NCI-H82 treated with DMSO at 0.1 percent for 48 hours (cell line): Measurements from ENCODE around the gene ADAMTS1.
"Not testable (repeated sequence)": the region's sequence is repeated elsewhere in the genome, so short reads cannot be mapped to it uniquely, and the experiment has no call there.

Source experiments
- DNase-seq: peaks from one replicate; lab custom pipeline; 2025; ENCODE audit not compliant: unreplicated experiment; lab: John Stamatoyannopoulos, UW

ADAMTS1 gene

DNA sequence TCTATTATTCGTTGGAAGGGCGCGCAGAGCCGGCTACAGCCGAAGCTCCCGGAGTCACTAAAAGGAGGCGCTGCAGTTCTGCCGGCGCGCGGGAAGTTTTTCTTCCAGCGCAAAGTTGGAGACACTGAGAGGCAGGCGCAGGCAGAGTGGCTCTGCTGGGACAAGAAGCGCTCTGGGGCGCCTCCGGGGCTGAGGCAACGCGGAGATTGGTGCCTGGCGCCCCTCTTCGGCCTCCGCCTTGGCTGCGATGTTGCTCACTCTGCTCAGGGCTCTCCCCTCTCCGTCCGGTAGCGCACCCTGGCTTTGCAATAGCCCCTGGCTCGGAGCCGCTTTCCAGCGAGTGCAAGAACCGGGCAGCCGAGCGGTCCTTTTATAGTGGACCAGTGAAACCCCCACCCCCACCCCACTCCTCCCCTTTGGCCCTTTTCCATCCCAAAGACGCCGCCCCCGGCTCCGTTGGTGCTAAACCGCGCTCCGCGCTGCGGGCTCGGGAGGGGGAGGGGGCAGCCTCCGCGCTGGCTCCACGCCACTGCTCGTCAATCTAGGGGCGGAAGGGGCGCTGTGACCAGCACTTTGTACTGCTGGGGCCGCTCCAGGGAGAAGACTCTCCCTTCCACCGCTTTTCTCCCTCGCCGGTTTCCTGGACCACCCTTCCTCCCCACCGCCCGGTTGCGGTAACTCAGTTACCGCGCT lies at the start of gene ADAMTS1:
ADAMTS1 (minus strand) TSS at position 344 of the 693 bp plus-strand sequence. CDS start 455 bp downstream, outside the sequence.
- no peak for DNase-seq

DNA sequence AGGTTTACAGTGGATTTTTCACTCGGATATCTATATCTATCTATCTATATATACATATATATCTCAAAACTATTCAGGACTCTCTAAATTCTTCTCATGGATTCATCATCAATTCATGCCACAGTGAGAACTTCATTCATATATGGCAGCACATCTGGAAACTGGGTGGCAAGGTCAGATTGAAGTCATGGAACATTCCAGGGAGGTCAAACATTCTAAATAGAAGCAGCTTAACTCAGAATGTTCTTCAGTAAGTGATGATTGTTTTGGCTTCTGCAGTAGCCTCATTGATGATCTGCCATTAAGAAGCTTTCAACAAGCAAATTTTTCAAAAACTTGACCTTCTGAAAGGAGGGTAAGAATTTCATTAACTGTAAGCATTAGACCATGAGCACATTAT lies 46.9 kb upstream of the ADAMTS1 start:
- DNase-seq = no peak

DNA sequence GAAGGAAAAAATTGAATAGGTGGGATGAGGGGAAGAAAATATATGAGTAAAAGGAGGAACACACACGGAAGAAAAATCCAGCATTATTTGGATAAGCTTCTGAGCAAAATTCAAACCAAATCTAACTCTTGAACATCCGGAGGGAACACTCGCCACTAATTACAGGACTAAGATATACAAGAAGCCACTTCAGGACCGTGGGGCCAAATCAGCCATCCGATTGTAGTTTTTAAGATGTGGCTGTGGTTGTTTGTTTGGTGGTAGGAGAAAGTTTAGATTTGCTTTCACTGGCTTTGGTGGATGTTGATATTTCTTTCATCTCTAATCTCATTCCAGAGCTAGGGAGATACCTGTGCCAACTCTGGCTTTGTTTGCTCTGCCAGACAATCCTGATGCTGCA lies 43.7 kb upstream of the ADAMTS1 start:
- no peak for DNase-seq

DNA sequence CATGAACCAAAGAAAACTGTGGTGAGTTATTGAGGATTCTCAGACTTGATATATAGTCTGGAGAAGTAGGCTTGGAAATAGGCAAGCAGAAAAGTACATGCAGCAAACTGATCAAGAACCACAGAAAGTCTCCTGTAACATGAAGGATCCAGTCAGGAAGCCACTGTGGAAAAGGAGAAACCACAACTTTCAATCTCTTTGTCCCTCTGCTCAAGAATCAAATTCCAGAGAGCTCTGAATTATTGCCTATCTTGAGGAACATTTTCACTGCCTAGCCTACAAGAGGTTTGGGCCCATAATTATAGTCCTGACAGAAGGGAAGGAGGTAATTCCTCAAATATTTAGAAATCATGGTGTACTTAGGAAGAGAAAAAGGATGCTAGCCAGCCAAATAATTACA lies 43.0 kb upstream of the ADAMTS1 start:
- no peak for DNase-seq

DNA sequence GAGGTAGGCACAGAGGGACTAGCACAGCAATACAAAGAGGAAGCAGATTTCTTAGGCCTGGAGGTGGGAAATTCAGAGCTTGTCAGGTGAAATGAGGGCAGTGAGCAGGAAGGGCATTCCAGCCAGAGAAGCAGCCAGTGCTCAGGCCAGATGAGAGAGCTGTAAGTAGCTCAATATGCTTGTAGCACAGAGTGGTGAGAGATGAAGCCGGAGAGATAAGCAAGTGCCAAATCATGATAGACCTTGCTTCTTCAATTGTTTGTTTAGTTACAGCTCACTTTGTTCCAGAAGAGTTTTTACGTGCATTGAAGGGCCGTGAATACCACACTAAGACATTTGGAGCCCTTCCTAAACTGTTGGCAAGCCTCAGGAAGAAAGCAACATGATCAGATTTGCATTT lies 42.0 kb upstream of the ADAMTS1 start:
- DNase-seq = no peak

DNA sequence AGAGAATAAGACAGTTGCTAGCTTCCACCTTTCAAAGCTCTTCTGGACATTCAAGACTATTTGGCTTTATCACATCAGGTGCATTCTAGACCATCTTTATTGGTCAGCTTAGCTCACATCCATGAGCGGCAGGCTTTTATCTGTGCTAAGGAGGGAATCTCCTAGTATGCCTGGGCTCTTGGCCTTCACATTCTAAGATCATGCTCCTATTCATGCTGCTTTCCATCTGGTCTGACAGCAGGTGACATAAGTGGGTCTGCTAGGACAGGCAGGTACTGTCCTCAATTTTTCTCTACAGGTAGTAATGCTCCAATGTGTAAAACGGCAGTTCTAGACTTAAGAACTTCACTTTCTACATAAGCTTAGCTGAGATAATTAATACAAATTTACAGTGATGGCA lies 39.2 kb upstream of the ADAMTS1 start:
- DNase-seq = no peak

DNA sequence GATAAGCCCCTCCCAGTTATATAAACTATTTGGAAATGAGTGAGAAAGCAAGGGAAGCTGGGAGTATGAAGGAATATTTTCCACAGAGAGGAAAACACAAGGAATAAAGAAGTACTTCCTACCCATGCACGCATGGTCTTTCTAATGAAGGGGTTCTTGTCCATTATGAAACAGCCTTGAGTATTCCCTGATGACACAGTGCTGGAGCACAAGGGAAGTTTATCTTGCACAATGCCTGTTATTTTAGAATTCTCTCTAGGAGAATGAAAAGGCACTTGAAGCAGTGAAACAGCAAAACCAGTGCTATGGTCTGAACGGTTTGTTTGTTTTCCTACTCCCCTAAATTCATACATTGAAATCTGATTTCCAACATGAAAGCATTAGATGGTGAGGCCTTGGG lies 38.6 kb upstream of the ADAMTS1 start:
- no peak for DNase-seq

DNA sequence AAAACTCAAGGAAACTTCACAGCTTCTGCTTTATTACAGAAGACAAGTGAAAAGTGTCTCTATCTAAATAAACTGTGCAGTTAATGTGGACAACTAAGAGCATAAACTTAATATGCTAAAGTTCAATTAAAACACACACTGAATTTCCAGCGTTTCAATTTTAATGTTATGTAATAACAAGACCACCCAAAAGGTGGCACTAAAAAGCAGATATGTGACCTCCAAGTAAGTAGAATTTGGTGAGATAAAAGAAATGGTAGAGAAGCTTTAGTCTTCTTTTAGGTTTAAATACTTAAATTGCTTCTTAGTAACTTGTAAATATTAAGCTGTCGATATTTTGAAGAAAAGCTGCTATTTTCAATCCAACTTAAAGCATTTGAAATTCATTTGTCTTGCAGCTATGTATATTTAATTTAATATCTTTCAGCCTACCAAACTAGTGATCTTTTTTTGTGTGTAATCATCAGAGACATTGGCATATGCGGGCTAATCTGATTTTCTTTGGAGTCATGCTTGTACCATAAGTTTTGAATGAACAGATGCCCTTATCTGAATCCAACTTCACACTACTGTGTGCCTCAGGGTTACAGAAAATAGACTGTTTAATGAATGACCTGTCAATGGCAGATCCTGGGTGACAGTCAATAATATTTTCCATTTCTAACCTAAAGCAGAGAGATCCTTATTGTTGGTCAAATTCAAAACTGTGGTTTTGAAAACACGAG lies 36.5 kb upstream of the ADAMTS1 start:
- no peak for DNase-seq

DNA sequence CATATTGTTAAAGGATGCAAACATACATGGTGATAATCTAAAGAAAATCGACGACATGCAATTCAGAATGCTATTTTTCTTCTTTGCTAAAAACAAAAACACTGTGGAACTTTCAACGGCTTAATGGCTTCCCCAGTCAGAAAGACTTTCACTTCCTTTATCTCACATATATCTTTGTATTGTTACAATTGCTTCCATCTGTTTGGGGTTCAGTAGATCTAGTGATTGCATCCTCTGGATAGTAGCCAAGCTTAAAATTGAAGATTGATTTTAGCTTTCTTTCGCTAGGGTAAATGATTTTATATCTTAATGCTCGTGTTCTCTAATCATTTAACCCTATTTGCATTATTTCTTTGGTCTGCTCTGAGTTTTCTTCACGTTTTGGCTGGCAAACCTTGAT lies 31.8 kb upstream of the ADAMTS1 start:
- no peak for DNase-seq

DNA sequence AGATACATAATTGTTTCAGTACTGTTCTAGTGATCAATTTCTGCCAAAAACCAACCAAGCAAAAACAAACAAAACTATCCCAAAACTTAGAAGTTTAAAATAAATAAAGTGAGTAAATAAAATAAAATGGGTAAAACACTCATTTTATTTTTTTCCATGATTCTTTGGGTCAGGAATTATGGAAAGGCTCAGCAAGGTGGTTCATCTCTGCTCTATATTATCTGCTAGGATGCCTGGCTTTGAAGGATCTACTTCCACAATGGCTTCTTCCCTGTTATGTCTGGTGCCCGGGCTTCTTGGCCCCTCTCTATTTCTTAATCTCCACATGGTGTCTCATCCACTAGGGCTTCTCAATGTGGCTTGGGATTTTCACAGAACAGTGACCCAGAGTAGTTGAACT lies 29.1 kb upstream of the ADAMTS1 start:
- no peak for DNase-seq

DNA sequence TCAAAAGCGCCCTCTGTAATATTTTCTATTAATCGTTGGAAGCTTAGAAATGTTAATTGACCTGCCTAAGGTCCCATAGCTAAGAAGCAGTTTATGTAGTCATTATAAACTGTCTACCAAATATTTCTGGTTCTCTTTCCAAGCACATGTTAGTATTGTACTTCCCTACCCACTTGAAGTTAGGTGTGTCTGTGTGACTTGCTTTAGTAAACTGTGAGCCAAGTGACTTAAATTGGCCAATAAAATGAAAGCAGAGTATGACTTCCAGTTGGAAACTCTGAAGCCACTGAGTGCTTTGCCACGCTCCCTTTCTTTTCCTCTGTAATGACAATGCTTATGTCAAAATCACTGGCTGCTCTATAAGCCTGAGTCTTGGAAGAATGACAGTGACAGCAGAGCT lies 20.6 kb upstream of the ADAMTS1 start:
- DNase-seq = no peak

DNA sequence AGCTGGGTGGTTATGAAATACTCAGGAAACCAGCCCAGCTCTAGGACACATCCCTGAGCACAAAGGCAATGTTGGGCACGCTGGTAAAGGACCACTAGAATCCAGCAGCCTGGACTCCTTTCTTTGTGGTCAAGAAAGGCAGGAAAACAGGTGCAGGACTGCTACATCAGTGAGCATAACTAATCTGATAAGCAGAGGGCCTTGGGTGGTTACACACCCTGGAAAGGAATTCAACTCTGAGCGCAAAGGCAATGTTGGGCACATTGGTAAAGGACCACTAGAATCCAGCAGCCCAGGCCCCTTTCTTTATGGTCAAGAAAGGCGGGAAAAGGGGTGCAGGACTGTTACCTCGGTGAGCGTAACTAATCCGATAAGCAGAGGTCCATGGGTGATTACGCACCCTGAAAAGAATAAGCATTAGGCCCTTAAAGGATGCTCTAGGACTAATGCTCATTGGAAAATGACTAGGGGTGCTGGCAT lies 11.7 kb upstream of the ADAMTS1 start:
- DNase-seq = not testable (repeated sequence)

DNA sequence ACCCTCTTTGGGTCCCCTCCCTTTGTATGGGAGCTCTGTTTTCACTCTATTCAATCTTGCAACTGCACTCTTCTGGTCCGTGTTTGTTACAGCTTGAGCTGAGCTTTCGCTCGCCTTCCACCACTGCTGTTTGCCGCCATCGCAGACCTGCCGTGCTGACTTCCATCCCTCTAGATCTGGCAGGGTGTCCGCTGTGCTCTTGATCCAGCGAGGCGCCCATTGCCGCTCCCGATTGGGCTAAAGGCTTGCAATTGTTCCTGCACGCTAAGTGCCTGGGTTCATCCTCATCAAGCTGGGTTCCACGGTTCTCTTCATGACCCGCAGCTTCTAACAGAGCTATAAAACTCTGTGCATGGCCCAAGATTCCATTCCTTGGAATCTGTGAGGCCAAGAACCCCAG lies 9.5 kb upstream of the ADAMTS1 start:
- DNase-seq = not testable (repeated sequence)

DNA sequence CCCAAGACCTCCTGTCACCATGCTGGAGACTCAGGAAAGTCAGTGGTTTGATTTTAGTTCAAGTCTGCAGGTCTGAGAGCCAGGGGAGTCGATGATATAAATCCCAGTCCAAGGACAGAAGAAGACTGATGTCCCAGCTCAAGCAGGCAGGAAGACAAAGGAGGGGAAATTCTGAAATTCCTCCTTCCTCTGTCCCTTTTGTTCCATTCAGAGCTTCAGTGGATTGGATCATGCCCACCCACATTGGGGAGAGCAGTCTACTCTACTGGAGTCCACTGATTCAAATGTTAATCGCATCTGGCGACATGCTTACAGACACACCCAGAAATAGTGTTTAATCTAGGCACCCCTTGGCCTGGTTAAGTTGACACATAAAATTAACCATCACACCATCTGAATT lies 7.2 kb upstream of the ADAMTS1 start:
- no peak for DNase-seq

DNA sequence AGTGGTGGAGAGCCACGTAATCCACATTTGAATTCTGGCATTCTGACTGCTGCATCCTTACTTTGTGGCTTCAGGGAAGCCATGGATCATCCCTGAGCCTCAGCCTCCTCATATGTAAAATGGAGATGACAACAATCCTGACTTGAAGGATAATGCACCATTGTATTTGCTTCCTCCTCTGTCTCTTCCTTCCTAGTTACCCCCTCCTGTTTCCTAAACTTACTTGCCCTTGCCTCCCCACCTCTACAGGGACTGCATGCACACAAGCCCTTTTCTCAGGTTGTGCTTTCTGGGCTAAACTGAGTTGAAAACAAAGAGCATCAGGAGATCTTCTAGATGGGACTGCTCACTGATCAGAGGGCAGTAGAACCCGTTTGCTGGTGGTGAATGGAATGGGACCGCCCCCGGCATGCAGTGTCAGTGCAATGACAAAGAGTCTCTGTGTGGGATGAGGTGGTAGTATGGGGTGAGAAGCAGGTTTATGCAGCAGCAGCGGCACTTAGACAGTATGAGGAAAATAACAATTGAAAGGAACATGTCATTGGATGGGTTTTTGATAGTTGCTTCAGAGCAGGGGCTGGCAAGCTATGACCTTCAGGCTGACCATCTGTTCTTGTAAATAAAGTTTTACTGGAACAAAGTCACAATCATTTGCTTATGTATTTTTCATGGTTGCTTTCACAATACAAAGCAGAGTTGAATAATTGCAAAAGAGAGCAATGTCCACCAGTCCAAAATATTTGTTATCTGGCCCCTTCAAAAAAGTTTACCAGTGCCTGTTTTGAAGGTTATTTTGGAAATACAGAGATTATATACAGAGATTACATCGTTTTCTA lies 6.1 kb upstream of the ADAMTS1 start:
- DNase-seq = no peak

DNA sequence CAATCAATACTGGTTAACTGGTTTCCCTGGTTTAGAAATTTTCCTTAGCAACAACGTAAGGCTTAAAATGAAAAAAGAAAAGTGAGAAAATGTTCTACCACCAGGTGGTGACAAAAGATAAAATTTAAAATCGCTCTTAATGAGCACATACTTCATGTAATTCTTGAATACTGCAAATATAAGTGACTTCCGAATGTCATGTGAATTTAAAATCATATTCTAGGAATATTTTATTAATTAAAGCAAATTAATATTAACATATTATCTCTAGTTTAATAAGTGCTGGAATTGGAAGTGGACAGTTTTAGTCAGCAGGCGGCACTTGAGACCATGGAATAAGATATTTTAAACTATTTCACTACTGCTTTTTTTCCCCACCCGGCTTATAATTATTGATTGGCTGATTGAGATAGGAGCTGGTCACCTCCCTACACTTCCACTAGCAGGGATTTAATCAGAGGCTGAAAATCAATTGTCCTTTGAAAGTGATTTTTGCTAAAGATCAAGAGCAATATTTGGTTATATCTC lies 5.0 kb upstream of the ADAMTS1 start:
- DNase-seq = no peak

DNA sequence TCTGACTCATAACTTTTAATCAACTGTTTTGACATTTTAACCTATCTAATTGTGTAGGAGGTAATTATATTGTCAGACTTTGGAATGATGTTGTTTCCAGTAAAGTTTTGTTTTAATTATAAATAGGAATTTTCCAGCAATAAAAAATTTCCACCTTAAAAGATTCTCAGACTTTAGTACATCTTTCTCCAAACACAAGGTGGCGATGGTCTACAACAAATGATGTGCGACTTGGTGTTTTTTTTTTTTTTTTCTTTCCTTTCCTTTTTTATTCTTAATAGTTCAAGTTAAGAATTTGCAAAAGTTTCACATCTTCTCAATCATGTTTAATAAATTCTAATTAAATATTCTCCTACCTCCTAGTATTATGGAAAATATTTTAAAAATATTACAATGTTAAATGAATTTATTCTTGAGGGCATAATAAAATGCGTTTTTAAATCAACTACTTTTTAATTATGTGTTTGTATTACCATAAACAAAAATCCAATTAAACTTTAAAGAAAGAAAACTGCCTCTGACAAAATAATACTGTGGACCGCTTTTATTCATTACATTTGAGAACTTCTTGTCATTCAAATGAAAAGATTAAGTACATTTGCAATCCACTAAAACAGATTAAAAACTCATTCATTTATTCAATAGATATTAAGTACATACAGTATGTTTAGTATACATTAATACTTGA lies 4.4 kb upstream of the ADAMTS1 start:
- DNase-seq = no peak

DNA sequence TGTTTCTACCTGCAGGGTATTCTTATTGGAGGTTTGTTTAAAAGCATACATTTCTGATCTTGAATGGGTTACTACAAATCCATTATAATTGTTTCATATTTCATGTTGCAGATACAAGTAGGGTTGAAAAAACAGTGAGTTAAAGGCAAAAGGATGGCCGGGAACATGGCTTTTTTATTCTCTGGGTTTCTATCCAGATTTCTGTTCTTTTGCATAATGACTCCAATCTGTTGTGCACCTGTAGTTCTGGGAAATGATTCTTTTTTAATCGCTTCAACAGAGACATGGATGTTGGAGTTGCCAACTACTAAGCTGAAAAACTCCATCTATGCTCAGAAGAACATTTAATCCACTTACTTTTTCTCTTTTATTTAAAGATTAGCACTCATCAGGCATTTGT lies 2.7 kb upstream of the ADAMTS1 start:
- DNase-seq = no peak

DNA sequence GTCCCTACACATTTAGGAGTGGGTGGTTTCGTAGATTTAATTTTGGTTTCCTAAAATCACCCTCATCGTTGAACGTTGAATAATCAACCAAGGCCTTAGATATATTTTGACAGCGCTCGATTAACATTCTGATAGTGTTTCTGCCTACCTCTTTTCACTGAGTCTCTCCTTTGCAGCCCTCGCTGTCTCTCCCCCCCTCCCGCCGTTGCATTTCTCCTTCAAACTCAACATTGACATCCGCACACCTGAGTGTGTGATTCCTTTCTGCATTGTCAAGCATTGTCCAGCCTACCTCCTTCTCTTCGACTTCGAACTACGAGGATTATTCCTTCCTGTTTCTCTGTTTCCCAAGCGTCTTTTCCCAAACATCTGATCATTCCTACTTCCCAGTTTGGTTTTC lies 1.8 kb upstream of the ADAMTS1 start:
- DNase-seq = no peak

DNA sequence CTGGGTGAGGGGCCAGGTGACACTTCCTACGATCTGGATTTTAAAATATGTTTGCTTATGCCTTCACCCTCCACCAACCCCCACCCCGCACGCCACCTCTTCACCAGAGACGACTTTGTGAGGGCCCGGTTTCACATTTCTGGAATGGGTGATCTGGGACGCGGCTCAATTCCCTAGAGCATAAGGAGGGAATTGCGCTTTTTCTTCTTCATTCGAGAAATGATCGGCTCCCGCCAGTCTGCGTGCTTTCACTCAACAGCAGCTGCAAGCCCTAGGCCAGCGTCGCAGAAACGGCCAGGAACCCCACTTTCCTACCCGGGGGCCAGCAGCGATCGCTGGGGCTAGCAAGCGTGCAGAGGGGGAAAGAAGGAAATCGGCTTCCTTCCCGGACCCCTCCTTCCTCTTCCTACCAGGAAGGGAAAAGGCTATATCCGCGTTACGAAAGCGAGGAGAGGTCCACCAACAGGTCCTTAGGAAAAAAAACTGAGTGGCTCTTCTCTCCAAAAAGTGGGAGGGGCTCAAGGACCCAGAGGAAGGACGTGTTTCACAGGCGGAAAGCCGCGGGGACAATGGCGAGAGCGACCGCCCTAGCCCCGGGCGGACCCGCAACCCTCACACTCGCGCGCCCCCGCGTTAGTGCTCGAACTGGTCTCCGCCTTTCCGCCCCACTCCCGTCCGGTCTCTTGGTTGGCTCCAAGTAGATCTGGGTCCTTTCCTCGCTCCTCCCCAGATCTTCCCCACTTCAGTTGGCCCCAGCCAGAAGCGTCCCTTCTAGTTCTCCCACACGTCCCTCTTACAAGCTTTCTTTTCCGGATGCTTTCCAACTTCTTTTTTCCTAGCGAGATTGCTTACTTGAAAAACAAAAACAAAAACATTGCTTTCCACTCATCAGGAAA lies 1.1 kb upstream of the ADAMTS1 start:
- DNase-seq = no peak
